ENCODE results near the gene TMEM31.

TMEM31 gene, protein sequence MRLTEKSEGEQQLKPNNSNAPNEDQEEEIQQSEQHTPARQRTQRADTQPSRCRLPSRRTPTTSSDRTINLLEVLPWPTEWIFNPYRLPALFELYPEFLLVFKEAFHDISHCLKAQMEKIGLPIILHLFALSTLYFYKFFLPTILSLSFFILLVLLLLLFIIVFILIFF

DNA sequence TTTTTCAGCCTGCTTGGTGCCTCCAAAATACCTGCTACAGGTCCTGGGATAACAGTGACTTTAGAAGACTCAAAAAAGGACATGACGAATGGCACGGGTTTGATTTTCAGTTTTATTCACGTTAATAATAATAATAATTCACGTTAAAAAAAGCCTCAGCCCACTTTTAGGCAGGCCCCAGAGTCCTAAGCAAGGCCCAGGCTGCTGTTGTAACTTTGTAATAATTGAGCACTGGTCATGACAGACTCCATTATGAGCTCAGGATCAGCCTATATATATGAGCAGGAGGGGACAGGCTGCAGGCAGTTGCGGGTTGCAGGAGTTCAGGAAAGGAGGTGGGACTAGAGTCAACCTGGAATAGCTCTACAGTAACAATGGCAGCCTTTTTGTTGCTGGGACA, at the start of gene TMEM31:
TMEM31 (plus strand) TSS at position 301 of the 400 bp plus-strand sequence. CDS start 1,350 bp downstream, outside the sequence.
- no peaks in the 10 kb centered on the region for H3K9me3 ChIP-seq (ENCODE audit: control insufficient read depth, low read depth, low read length)
- peaks cover 8% of the 10 kb centered on the region for H3K4me1 ChIP-seq (ENCODE audit: control insufficient read depth, low read depth, low read length)
- H3K36me3 ChIP-seq (ENCODE audit: control insufficient read depth, low read depth, low read length): no peaks in the 10 kb centered on the region
- no peaks in the 10 kb centered on the region for H3K27me3 ChIP-seq (ENCODE audit: control insufficient read depth, insufficient read depth, low read length)
- H3K9ac ChIP-seq (ENCODE audit: low read length): peak within 1 kb of the TSS; percentile 42
- H3K4me3 ChIP-seq (ENCODE audit: low read length): no peak within 1 kb of the TSS
- peak within 1 kb of the TSS; percentile 52 for H3K27ac ChIP-seq (ENCODE audit: low read length)

DNA sequence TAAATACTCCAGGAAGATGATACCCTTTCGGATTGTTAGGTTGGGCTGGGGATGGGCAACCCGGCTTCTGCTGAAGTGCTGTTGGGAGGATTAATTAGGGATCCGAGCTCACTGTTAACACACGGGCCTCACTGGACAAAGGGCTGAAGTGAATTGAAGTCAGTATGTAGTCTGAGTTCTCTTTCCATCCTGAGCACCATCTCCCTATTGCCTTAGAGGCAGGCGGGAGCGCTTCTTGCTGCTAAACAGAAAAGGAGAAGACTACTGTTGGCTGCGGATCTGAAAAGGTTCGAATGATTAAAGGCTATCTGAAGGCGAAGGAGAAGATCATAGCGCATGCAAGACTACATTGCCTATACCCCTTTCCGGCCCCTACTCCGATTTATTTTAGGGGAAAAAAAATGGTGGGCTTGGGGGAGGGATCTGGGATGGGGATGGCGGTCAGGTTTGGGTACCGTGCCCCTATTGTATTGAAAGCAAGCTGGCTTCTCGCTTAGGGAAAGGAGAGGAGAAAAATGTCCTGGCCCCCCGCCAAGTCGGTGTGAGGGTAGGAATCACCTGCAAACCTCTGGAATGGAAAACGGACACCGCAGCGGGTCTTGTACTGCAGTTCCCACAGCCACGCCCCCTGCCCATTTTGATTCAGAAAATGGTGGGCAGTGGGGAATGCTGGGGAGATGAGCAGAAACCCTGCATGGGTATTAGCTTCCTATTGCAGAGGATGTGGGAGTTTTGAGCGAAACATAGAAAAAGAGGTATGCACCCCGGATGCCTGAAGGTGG, 46.5 kb upstream of the TMEM31 start:
- no peaks in the 10 kb centered on the region for H3K9me3 ChIP-seq (ENCODE audit: control insufficient read depth, low read depth, low read length)
- peaks cover 3% of the 10 kb centered on the region for H3K4me1 ChIP-seq (ENCODE audit: control insufficient read depth, low read depth, low read length)
- no peak overlapping the region for H3K9ac ChIP-seq (ENCODE audit: low read length)
- no peak overlapping the region for H3K27ac ChIP-seq (ENCODE audit: low read length)
- peak overlapping the region; percentile 49 for H3K4me3 ChIP-seq (ENCODE audit: low read length)
- no peaks in the 10 kb centered on the region for H3K36me3 ChIP-seq (ENCODE audit: control insufficient read depth, low read depth, low read length)
- H3K27me3 ChIP-seq (ENCODE audit: control insufficient read depth, insufficient read depth, low read length): no peaks in the 10 kb centered on the region

DNA sequence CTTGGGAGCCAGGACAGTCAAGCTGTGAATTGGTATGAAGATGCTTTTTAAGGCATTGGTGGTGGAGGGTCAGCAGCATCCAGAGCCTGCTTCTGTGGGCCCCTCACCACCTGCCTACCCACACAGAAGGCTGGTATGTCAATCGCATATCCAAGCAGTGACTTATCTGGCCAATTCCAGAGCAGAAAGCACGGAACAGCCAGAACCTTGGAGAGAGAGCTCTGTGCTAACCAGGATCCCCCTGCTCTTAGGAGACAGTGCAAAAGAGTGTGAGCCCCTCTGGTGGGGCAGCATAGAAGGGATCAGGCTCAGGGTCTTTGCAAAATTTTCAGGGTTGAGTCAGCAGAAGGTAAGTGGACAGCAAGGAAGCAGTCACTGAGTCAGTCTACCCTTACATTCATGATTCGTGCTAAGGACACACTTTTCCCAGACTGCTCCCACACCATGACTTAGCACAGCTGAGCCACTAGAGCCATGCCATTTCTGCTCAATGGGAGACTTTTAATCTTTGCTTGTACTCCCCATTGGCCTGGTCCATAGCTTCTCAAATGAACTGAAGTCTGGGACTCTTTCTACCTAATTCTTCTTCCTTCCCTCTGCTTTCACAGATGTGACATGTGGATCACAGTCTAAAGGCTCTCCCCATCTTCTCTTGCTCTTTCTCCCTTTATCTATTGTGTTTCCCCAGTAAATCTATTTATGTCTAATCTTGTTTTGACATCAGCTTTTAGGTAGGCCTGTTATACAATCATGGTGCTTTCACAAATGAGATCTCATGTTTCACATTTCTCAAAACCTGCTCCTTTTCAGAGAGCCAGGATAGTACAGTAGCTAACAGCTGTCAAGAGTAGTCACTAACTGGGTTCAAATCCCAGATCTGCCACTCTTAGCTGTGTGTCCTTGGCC, 44.3 kb upstream of the TMEM31 start:
- H3K27ac ChIP-seq (ENCODE audit: low read length): no peak overlapping the region
- H3K27me3 ChIP-seq (ENCODE audit: control insufficient read depth, insufficient read depth, low read length): no peaks in the 10 kb centered on the region
- H3K36me3 ChIP-seq (ENCODE audit: control insufficient read depth, low read depth, low read length): no peaks in the 10 kb centered on the region
- peaks cover 3% of the 10 kb centered on the region for H3K4me1 ChIP-seq (ENCODE audit: control insufficient read depth, low read depth, low read length)
- H3K4me3 ChIP-seq (ENCODE audit: low read length): no peak overlapping the region
- no peak overlapping the region for H3K9ac ChIP-seq (ENCODE audit: low read length)
- H3K9me3 ChIP-seq (ENCODE audit: control insufficient read depth, low read depth, low read length): no peaks in the 10 kb centered on the region

DNA sequence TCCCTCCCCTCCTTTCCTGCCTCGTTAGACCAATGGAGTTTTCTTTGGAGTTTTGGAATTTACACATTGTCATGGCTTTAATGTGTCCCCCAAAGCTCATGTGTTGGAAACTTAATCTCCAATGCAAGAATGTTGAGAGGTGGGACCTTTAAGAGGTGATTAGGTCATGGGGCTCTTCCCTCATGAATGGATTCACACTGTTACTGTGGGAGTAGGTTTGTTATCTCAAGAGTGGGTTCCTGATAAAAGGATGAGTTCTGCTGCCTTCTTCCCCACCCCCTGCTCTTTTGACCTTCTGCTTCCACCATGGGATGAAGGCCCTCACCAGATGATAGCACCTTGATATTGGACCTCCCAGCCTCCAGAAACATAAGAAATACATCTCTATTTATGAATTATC, 41.0 kb upstream of the TMEM31 start:
- H3K9ac ChIP-seq (ENCODE audit: low read length): no peak overlapping the region
- no peak overlapping the region for H3K4me3 ChIP-seq (ENCODE audit: low read length)
- H3K4me1 ChIP-seq (ENCODE audit: control insufficient read depth, low read depth, low read length): peaks cover 4% of the 10 kb centered on the region
- no peaks in the 10 kb centered on the region for H3K9me3 ChIP-seq (ENCODE audit: control insufficient read depth, low read depth, low read length)
- H3K36me3 ChIP-seq (ENCODE audit: control insufficient read depth, low read depth, low read length): no peaks in the 10 kb centered on the region
- H3K27me3 ChIP-seq (ENCODE audit: control insufficient read depth, insufficient read depth, low read length): no peaks in the 10 kb centered on the region
- H3K27ac ChIP-seq (ENCODE audit: low read length): no peak overlapping the region

DNA sequence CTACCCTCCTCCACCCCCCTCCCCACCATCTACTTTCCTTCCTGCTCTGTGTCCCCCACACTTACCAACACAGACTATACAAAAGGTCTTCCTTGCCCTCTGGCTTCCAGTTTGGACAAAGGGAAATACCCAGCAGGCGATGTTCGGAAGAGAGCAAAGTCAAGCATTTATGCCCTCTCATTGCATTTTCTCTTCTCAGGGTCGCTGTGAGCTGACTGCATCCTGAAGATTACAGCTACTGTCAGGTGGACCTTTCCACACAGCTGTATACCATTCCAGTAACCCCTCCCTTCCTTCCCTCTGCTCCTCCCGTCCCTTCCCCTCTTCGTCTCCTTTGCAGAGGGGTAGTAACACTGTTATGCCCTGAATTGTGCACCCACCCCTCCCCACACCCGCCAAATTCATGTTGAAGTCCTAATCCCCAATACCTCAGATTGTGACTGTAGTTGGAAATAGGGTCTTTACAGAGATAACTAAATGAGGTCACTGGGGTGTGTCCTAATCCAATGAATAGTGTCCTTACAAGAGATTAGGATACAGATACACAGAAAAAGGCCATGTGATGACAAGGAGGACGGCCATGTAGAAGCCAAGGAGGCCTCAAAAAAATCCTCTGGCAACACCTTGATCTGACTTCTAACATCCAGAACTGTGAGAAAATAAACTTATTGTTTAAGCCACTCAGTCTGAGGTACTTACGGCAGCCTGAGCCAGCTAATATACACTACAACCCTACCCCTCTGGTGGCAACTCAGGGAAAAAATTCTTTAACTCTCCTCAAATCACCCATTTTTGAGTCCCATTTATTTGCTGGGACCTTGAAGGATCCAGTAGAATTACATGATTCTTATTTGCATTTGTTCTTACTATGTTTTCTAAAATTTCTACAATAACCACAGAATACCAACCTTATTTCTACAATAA, 35.9 kb upstream of the TMEM31 start:
- Histone ChIP-seq H3K36me3 (ENCODE audit: control insufficient read depth, low read depth, low read length) (peaks cover 43% of the 10 kb centered on the region), H3K4me1 (ENCODE audit: control insufficient read depth, low read depth, low read length) (peaks cover 9% of the 10 kb centered on the region), H3K27ac (ENCODE audit: low read length) (no peak overlapping the region), H3K9me3 (ENCODE audit: control insufficient read depth, low read depth, low read length) (no peaks in the 10 kb centered on the region), H3K4me3 (ENCODE audit: low read length) (no peak overlapping the region), H3K27me3 (ENCODE audit: control insufficient read depth, insufficient read depth, low read length) (no peaks in the 10 kb centered on the region), H3K9ac (ENCODE audit: low read length) (no peak overlapping the region)

DNA sequence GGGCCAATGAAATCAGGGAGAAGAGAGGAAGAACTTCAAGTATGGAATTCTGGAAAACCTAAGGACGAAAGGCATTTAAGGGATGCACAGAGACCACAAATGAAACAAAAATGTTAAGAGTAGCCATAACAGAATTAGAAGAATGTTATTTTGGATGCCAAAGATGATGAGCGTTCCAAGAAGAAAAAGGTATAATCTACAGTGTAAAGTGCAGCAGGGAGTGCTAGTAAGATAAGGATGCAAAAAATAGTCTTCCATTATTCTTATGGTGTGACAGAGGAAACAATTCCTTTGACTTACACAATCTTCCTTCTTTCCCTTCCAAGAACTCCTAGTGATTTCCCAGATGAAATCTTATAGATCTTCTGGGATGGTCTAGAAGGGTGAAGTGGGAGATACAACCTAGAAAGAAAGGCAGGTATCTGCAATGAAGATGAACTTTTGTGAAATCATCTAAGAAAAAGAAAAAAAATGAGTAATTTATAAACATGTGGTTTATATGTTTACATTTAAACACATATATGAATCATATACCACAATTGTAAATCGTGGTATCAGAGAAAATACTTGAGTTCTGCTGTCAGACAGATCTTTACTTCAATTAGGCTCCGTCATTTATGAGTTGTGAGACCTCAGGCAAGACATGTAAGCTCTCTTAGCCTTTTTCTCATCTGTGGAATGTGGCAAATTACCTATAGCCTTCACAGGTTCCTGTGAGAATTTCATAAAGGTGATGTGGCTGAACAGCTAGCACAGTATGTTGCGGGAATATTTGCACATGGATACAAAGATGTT, 32.3 kb upstream of the TMEM31 start:
- Histone ChIP-seq H3K4me1 (ENCODE audit: control insufficient read depth, low read depth, low read length) (peaks cover 9% of the 10 kb centered on the region), H3K36me3 (ENCODE audit: control insufficient read depth, low read depth, low read length) (peaks cover 77% of the 10 kb centered on the region), H3K4me3 (ENCODE audit: low read length) (no peak overlapping the region), H3K9ac (ENCODE audit: low read length) (no peak overlapping the region), H3K27ac (ENCODE audit: low read length) (no peak overlapping the region), H3K27me3 (ENCODE audit: control insufficient read depth, insufficient read depth, low read length) (no peaks in the 10 kb centered on the region), H3K9me3 (ENCODE audit: control insufficient read depth, low read depth, low read length) (no peaks in the 10 kb centered on the region)

DNA sequence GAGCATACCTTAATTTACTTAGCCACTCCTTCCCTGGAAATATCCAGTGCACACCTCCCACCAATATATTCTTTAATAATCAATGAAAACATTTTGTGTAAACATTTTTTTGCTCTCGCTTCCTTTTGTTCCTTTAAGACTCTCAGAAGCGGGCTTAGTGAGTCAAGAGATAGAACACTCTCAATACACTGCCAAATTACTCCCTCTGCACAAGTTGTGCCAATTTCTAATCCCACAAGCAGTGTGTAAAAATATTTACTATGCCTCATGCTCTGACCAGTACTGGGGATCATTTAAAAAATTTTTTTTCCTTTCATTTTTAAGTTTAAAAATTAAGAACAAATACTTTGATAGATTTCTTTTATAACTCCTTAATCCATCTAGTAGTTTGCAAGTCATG, 29.3 kb upstream of the TMEM31 start:
- H3K36me3 ChIP-seq (ENCODE audit: control insufficient read depth, low read depth, low read length): peaks cover 77% of the 10 kb centered on the region
- no peak overlapping the region for H3K9ac ChIP-seq (ENCODE audit: low read length)
- no peak overlapping the region for H3K4me3 ChIP-seq (ENCODE audit: low read length)
- H3K27me3 ChIP-seq (ENCODE audit: control insufficient read depth, insufficient read depth, low read length): no peaks in the 10 kb centered on the region
- peaks cover 7% of the 10 kb centered on the region for H3K4me1 ChIP-seq (ENCODE audit: control insufficient read depth, low read depth, low read length)
- H3K9me3 ChIP-seq (ENCODE audit: control insufficient read depth, low read depth, low read length): no peaks in the 10 kb centered on the region
- H3K27ac ChIP-seq (ENCODE audit: low read length): no peak overlapping the region

DNA sequence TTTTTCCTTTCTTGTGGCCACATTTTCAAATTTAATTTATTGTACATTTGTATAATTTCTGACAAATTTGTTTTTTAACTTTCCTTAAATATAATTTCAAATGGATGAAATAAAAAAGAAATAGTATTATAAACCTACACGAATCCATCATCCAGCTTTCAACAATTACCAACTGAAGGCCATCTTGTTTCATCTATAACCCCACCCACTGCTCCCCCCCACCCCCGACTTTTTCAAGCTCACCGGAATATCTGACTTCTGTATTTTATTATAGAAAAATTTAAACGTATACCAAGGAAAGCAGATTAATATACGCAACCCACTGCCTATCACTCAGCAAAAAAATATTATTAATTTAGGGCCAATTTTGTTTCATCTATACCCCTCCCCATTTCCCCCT, 25.3 kb upstream of the TMEM31 start:
- H3K36me3 ChIP-seq (ENCODE audit: control insufficient read depth, low read depth, low read length): peaks cover 46% of the 10 kb centered on the region
- peak overlapping the region; percentile 98 for H3K27ac ChIP-seq (ENCODE audit: low read length)
- peak overlapping the region; percentile 99 for H3K4me3 ChIP-seq (ENCODE audit: low read length)
- H3K9me3 ChIP-seq (ENCODE audit: control insufficient read depth, low read depth, low read length): no peaks in the 10 kb centered on the region
- peak overlapping the region; percentile 99 for H3K9ac ChIP-seq (ENCODE audit: low read length)
- no peaks in the 10 kb centered on the region for H3K27me3 ChIP-seq (ENCODE audit: control insufficient read depth, insufficient read depth, low read length)
- peaks cover 15% of the 10 kb centered on the region for H3K4me1 ChIP-seq (ENCODE audit: control insufficient read depth, low read depth, low read length)

DNA sequence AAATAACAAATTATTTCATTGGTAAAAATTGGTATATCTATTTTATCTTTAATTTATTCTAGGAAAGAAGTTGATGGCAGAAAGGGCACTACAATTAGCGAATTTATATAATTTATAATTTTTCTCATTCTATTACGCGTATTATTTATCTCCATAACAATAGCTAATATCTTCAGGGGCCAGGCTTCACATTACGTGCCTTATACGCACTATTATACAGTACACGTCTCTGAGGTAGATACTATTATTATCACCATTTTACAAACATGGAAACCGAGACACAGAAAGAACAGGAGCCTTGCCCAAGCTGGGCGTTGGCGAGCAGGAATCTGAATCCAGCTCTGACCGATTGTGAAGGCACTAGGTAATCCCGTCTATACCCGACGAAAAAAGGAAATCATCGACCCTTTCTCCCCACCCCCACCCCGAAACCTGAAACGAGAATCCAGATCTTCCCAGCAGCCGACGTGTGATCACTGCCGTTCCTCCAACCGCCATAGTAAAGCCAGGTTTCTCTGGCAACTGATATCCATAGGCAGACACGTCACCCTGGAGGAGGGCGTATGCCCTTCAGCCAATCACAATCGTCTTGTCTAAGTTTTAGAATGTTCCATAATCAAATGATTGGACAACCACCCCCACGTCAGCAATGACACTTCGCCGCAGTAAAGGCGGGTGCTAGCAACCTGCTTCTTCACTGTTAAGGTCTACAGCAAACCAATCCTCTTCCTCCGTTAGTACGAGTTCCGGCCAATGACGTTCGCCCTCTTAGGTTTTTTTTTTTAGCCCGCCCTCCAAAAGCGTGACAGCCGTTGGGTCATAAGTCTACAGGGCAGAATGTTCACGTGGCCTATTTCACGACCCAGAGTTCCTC, 24.3 kb upstream of the TMEM31 start, which contains the start of gene MORF4L2:
MORF4L2 (minus strand) TSS at position 501 of the 874 bp plus-strand sequence. CDS start 9,672 bp downstream, outside the sequence.
- peaks cover 35% of the 10 kb centered on the region for H3K36me3 ChIP-seq (ENCODE audit: control insufficient read depth, low read depth, low read length)
- peak within 1 kb of the TSS; percentile 99 for H3K9ac ChIP-seq (ENCODE audit: low read length)
- peak within 1 kb of the TSS; percentile 98 for H3K27ac ChIP-seq (ENCODE audit: low read length)
- H3K4me1 ChIP-seq (ENCODE audit: control insufficient read depth, low read depth, low read length): peaks cover 15% of the 10 kb centered on the region
- H3K9me3 ChIP-seq (ENCODE audit: control insufficient read depth, low read depth, low read length): no peaks in the 10 kb centered on the region
- H3K27me3 ChIP-seq (ENCODE audit: control insufficient read depth, insufficient read depth, low read length): no peaks in the 10 kb centered on the region
- peak within 1 kb of the TSS; percentile 99 for H3K4me3 ChIP-seq (ENCODE audit: low read length)
